Testis (tissue), 3 donors: ENCODE results near the gene LIPT1. TPM values are rescaled to one million over a fixed set of nuclear protein-coding genes. Genes with fewer than 3 reads are reported as not detected.

Experiments
- DNase-seq: peaks from one replicate; pipeline ENCODE4 v3.0.0-alpha.2; 2019
- H3K27ac ChIP-seq, 2 donors: fragments of 200-600 bp; sonication (generic); one replicate each; pipeline ENCODE4 v1.5.1; 2019
- H3K27me3 ChIP-seq: fragments of 200-600 bp; sonication (generic); one replicate; pipeline ENCODE4 v1.5.1; 2019
- H3K36me3 ChIP-seq: fragments of 200-600 bp; sonication (generic); one replicate; pipeline ENCODE4 v1.5.1; 2017; ENCODE audit warnings: low read depth; ENCODE audit errors: missing control alignments
- H3K4me1 ChIP-seq: fragments of 200-600 bp; sonication (generic); one replicate; pipeline ENCODE4 v1.5.1; 2019
- H3K4me3 ChIP-seq, 2 donors: fragments of 200-600 bp; sonication (generic); one replicate each; pipeline ENCODE4 v1.5.1; 2017 to 2019
- H3K9me3 ChIP-seq: fragments of 200-600 bp; sonication (generic); one replicate; pipeline ENCODE4 v1.5.1; 2017
- CTCF ChIP-seq, 3 experiments: fragments of 450-650 bp in 2 of 3; fragments of 200-600 bp in 1 of 3; sonication (generic) in 1 of 3; IDR thresholded peaks; one replicate each; pipeline ENCODE4 v1.5.1; 2016 to 2019; ENCODE audit warnings: antibody characterized with exemption in 3 of 3, mild to moderate bottlenecking in 2 of 3, moderate library complexity in 1 of 3
- POLR2A ChIP-seq: fragments of 450-650 bp; IDR thresholded peaks from one replicate; pipeline ENCODE4 v1.6.1; 2017; ENCODE audit warnings: antibody characterized with exemption, mild to moderate bottlenecking, moderate library complexity
- WGBS, 2 donors: methylation state at CpG; one replicate each; pipeline ENCODE4 v1.1.5; 2018; 5-methylcytosine and 5-hydroxymethylcytosine counted together
- intact Hi-C: fragments of 100-400 bp; cut with DNase I; formaldehyde crosslinking; loops from one replicate; pipeline ENCODE4 v1.15.1; 2023; ENCODE audit warnings: low total_unique reads
- polyA plus RNA-seq: library from polyadenylated mRNA; stranded (reverse); fragments of 350-450 nt; fragmentation: Illumina TruSeq; extraction: RNeasy Lipid Tissue Mini Kit (QIAGEN cat#74804); gene quantifications from one replicate; pipeline ENCODE4 v1.2.3, GENCODE V29; 2014; ENCODE audit warnings: low read depth, low replicate concordance; ENCODE audit not compliant: insufficient read depth
- total RNA-seq, 2 donors: library from RNA; depleted of rRNA; stranded (reverse); fragments of >200 nt; gene quantifications; one replicate each; pipeline ENCODE4 v1.2.3, GENCODE V29; 2016

Gene LIPT1
- total and polyA plus RNA-seq, 3 donors from 2014 or later: 12.8 to 23.2 (median 14.1) TPM

DNA sequence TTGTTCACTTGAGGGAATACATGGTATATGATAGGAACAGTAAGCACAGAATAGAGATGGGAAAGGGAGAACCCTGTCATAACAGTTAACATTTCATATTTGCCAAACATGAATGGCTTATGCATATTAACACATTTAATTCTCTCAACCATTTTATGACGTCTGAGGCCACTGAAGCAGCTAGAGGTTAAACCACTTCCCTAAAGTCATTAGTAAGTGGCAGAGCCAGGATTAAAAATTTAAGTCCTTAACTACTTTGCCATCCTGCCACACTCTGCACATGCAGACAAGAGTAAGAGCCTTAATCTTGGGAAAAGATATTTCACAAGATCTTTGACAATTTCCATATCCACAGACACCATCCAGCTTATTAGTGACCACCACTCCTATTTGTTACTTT lies 2.1 kb downstream of the LIPT1 start:
- DNase-seq: no peak
- no peaks in the 10 kb centered on the region for H3K36me3 ChIP-seq
- TF ChIP-seq CTCF (IDR thresholded peaks at IDR 0.05) (no peak), POLR2A (no peak)
- H3K9me3 ChIP-seq: no peaks in the 10 kb centered on the region
- H3K27me3 ChIP-seq: no peaks in the 10 kb centered on the region
- intact Hi-C loops: no loop called here
- no peak overlapping the region for H3K4me3 ChIP-seq
- peaks cover 13% of the 10 kb centered on the region for H3K4me1 ChIP-seq
- no peak overlapping the region for H3K27ac ChIP-seq
- WGBS, 2 donors: 72 to 96% methylated on average over 1 of the region's 1 CpG

- no peak overlapping the region for H3K27ac ChIP-seq
- TF ChIP-seq POLR2A: no peak
- TF ChIP-seq CTCF (IDR thresholded peaks at IDR 0.05): no peak
- no peak for DNase-seq
- no peaks in the 10 kb centered on the region for H3K27me3 ChIP-seq
- no peaks in the 10 kb centered on the region for H3K9me3 ChIP-seq
- no peaks in the 10 kb centered on the region for H3K36me3 ChIP-seq
- H3K4me3 ChIP-seq: no peak overlapping the region
- peaks cover 13% of the 10 kb centered on the region for H3K4me1 ChIP-seq
- 96 to 99% methylated on average over 5 of the region's 5 CpGs for WGBS, 2 donors
- intact Hi-C loops: no loop called here
Measured at GRCh38 chr2:99158599-99158998, 3.8 kb downstream of the LIPT1 start.

DNA sequence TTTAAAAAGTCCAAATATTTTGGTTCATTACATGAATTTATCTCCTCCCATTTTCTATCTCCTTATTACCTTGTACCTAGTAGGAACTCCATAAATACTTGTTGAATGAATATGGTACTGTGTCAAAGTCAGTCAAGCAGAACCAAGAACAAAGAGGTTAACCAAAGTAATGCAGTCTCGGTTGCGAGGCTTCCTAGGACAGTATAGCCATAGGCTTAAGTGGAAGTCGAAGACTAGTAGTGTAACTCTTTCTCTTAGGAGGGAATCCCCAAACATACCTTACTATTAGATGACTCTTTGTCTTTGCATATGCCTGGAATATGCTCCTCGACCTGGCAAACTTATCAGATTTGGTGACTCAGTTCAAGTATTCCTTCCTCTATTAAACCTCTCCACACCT lies 4.8 kb downstream of the LIPT1 start:
- H3K27me3 ChIP-seq: no peaks in the 10 kb centered on the region
- TF ChIP-seq POLR2A (no peak), CTCF (IDR thresholded peaks at IDR 0.05) (no peak)
- no peak overlapping the region for H3K4me3 ChIP-seq
- no peak for DNase-seq
- intact Hi-C loops: no loop called here
- no peaks in the 10 kb centered on the region for H3K9me3 ChIP-seq
- no peak overlapping the region for H3K27ac ChIP-seq
- H3K4me1 ChIP-seq: peaks cover 7% of the 10 kb centered on the region
- H3K36me3 ChIP-seq: no peaks in the 10 kb centered on the region
- 90 to 92% methylated on average over 4 of the region's 4 CpGs for WGBS, 2 donors

DNA sequence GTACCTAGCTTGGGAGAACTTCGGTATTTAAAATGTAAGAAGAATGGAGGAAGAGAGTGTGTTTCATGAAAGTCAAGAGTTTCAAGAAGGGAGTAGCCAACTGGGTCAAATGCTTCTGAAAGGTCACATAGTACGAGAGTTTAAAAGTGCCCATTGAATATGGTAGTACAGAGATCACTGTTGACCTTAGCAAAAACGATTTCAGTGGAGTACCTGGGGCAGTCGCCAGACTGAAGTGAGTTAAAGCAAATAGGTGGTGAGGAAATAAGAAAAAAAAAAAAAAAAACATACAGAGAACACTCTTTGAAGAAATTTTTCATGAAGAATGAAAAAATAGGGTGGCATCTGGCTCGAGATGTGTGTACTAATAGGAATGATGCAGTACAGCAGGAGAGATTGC lies 11.5 kb downstream of the LIPT1 start:
- H3K36me3 ChIP-seq: no peaks in the 10 kb centered on the region
- no peaks in the 10 kb centered on the region for H3K27me3 ChIP-seq
- H3K27ac ChIP-seq: no peak overlapping the region
- DNase-seq: no peak
- no peak overlapping the region for H3K4me3 ChIP-seq
- intact Hi-C loops: no loop called here
- 83 to 87% methylated on average over 5 of the region's 5 CpGs for WGBS, 2 donors
- H3K4me1 ChIP-seq: no peaks in the 10 kb centered on the region
- TF ChIP-seq POLR2A: no peak
- no peaks in the 10 kb centered on the region for H3K9me3 ChIP-seq

- H3K4me3 ChIP-seq: no peak overlapping the region
- H3K27me3 ChIP-seq: no peaks in the 10 kb centered on the region
- intact Hi-C loops: no loop called here
- 72 to 73% methylated on average over 1 of the region's 1 CpG for WGBS, 2 donors
- DNase-seq: no peak
- H3K36me3 ChIP-seq: no peaks in the 10 kb centered on the region
- no peaks in the 10 kb centered on the region for H3K4me1 ChIP-seq
- no peaks in the 10 kb centered on the region for H3K9me3 ChIP-seq
- H3K27ac ChIP-seq: no peak overlapping the region
- TF ChIP-seq CTCF (IDR thresholded peaks at IDR 0.05) (no peak), POLR2A (no peak)
Measured at GRCh38 chr2:99169534-99169933, 14.8 kb downstream of the LIPT1 start.
